SK-MEL-5 (cell line): ENCODE results near the gene NRG3. TPM values are rescaled to one million over a fixed set of nuclear protein-coding genes. Genes with fewer than 3 reads are reported as not detected.
A peak's percentile ranks its signal among the peaks of the same experiment; 100 is the strongest.
"Not testable (repeated sequence)": the region's sequence is repeated elsewhere in the genome, so short reads cannot be mapped to it uniquely, and the experiment has no call there.

Experiments used
- DNase-seq: peaks from one replicate; pipeline ENCODE4 v3.0.0-alpha.2; 2016; ENCODE audit warnings: low read depth, low spot score
- in situ Hi-C: cut with HindIII; loops from 2 replicates; pipeline ENCODE4 v1.10.0; 2016; ENCODE audit warnings: low sequenced_read_pairs, high pct_unique_total_duplicates, low pct_unique_long_range_greater_than_20kb
- total RNA-seq: library from RNA; depleted of rRNA; stranded (reverse); fragments of >200 nt; shearing (Covaris generic); gene quantifications from 2 replicates; pipeline ENCODE4 v1.2.3, GENCODE V29; 2014

NRG3 gene
- total RNA-seq, 1 experiment from 2014 or later: 4.6 TPM

GRCh38 chr10:82020999-82021398 lies 146.0 kb downstream of the NRG3 start:
- DNase-seq: no peak
- in situ Hi-C loops: no loop called here

DNA sequence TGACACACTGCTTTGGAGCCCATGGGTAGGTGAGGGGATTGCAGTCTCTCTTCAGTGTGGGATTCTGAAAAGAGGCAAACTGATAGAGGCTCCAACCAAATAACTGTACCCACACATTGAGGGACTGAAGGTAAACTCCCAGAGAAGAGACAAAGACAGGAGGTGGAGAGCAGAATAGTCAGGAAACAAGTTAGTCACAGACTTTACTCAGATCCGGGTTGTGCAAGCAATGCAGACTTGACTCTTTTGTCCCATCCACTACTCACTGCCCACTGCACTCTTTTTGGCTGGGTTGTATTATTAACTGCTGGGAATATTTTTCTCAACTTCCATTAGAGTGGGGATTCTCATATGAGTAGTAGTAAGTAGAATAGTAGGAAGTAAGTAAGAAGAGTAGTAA lies 152.7 kb downstream of the NRG3 start:
- DNase-seq: no peak
- in situ Hi-C loops: no loop called here

GRCh38 chr10:82037076-82037475 lies 162.1 kb downstream of the NRG3 start:
- DNase-seq: peak; percentile 78
- in situ Hi-C loops: no loop called here

DNA sequence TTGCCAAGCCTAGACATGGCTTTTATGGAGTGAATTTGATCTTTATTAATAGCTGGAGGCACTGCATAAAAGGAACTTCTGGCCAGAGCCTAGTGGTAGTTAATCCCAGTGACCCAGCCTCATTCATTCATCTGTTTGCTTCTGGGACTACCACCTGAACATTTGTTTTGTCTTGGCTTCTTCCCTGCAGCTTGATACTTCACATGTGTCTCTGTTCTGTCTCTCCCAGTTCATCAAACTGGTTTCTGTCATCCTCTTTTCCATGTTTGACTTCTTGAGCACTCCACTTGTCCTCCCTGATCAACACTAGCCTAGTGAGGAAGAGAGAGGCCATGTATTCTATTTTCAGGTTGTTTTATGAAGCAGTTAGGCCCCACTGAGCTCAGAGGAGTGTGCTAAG lies 163.6 kb downstream of the NRG3 start:
- in situ Hi-C loops: no loop called here

GRCh38 chr10:82040336-82040735 lies 165.3 kb downstream of the NRG3 start:
- in situ Hi-C loops: no loop called here
- no peak for DNase-seq

More for the DNA sequence above, 163.6 kb downstream of the NRG3 start:
- DNase-seq: no peak

GRCh38 chr10:82041018-82041417 lies 166.0 kb downstream of the NRG3 start:
- in situ Hi-C loops: no loop called here
- peak; percentile 18 for DNase-seq

DNA sequence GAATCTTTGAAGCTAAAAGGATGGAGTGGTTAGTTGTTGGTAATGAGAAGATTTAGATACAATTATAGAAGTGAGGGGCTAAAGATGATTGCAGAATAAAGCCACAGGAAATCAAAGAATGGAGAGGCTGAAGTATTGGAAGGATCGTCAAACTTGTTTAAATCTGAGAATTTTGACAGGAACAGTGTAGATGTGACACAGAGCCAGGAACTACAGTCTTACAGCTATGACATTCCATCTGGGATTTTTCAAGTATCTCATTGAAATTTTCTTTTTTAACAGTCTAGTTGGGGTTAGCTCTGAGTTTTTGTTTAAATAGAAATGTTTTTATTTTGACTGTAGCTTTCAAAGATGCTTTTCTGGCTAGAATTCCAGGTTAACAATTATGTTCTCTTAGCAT lies 181.4 kb downstream of the NRG3 start:
- in situ Hi-C loops: no loop called here
- no peak for DNase-seq

DNA sequence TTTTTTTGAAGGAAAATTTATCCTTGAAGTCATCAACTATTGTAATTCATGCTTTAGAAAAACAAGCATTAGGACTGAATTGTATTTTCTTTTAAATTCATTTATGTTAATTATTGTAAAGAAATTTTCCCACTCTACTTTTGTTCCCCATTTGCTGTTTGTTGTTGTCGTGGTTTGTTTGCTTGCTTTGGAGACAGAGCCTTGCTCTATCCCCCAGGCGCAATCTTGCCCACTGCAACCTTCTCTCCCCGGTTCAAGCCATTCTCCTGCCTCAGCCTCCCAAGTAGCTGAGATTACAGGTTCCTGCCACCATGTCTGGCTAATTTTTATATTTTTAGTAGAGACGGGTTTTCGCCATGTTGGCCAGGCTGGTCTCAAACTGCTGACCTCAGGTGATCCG lies 192.2 kb downstream of the NRG3 start:
- DNase-seq, in situ Hi-C loops: not testable (repeated sequence)

DNA sequence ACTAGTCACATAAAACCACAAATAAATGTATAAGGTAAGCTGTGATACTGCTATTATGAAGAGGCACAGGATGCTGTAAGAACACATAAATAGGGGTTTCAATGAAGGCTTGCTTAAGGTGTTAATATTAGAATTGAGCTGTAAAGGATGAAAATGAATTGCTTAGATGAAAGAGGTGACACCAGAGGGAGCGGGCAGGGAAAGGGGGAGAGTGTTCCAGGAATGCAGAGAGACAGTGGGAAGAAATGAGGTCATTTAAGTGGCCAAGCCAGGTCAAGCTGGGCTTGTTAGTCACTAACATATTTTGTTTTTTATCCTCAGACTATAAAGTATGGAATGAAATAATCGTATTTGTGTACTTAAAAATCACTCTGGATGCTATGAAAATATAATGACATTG lies 193.5 kb downstream of the NRG3 start:
- no peak for DNase-seq
- in situ Hi-C loops: no loop called here

GRCh38 chr10:82071231-82071630 lies 196.2 kb downstream of the NRG3 start:
- DNase-seq: no peak
- in situ Hi-C loops: no loop called here

DNA sequence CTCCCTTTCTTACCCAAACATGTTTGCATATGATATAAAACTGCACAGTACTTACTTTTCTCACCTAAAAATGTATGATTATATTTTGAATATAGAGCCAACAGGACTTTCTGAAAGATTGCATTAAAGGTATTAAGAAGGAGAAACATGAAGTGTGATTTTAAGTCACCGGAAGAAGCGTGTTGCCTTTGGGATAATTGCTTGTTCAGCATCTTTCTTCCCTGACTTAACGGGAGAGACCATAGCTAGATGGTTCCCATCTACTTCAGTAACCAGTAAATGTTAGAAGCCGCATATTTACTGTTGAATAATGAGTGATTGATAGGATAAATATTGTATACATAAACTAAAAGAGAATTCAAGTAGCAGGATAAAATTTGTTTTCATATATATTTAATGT lies 197.1 kb downstream of the NRG3 start:
- in situ Hi-C loops: no loop called here
- no peak for DNase-seq

GRCh38 chr10:82075605-82076004 lies 200.6 kb downstream of the NRG3 start:
- in situ Hi-C loops: no loop called here
- DNase-seq: no peak

DNA sequence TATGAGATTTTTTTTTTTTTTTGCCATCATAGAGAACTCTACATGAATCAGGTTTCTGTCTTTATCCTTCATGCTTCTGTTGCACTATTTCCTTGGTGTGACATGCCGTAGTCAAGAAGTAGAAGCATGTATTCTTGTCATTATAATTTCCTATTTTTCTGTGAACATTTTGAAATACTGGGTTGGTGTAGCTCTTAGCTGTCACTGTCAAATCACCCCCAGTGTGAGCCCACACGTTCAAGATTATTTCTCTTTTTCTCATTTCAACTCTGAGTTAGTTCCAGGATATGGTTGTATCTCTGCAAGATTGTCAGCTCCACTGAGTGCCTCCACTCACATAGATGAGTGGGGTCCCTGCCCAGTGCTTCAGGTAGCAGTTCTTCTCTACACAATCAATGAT lies 209.5 kb downstream of the NRG3 start:
- in situ Hi-C loops: no loop called here
- DNase-seq: no peak

GRCh38 chr10:82084904-82085303 lies 209.9 kb downstream of the NRG3 start:
- in situ Hi-C loops: no loop called here

GRCh38 chr10:82089327-82089726 lies 214.3 kb downstream of the NRG3 start:
- in situ Hi-C loops: no loop called here
- peak; percentile 46 for DNase-seq

More at GRCh38 chr10:82084904-82085303, 209.9 kb downstream of the NRG3 start:
- DNase-seq: peak; percentile 45

GRCh38 chr10:82091413-82091812 lies 216.4 kb downstream of the NRG3 start:
- no peak for DNase-seq
- in situ Hi-C loops: no loop called here

- DNase-seq: no peak
- in situ Hi-C loops: no loop called here
Observed at GRCh38 chr10:82092111-82092510, 217.1 kb downstream of the NRG3 start.

DNA sequence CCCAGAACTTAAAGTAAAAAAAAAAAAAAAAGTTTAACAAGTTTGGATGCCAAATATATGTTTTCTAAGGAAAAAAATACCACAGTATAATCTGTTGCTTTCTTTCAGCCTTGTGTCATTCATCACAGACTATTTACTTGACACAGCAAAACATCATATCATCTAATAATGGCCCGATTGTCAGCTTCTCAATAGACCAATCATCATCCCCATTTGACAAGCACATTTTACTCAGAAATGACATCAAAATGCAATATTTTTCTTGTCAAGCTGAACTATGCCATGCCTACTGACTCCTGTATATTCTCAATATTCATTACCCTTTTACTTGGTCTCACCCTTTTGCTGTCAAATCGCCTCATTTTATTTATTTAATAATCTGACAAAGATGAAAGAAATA lies 249.7 kb downstream of the NRG3 start:
- in situ Hi-C loops: no loop called here
- no peak for DNase-seq

- no peak for DNase-seq
- in situ Hi-C loops: no loop called here
Observed at GRCh38 chr10:82128527-82128926, 253.5 kb downstream of the NRG3 start.

DNA sequence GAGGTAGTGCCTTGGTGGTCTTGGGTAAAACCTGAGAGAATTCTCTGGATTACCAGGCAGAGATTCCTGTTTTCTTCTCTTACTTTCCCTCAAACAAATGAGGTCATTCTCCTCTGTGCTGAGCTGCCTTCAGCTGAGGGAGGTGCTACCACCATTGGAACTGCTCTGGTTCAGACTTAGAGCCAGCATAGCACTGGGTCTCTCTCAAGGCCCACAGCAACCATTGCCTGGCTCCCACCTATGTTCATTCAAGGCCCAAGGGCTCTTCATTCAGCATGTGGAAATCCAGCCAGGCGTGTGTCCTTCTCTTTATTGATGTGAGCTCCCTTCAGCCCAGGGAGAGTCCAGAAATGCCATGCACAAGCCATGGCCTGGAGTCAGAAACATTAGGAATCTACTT lies 261.1 kb downstream of the NRG3 start:
- DNase-seq: peak; percentile 1
- in situ Hi-C loops: no loop called here
